ENCODE data around the gene VIM. TPM values are rescaled to one million over a fixed set of nuclear protein-coding genes. Genes with fewer than 3 reads are reported as not detected.

Gene VIM
- total RNA-seq, 1 donor from 2014 or later: 115 TPM

- no peak overlapping the region for H3K4me3 ChIP-seq (ENCODE audit: low read depth, low read length)
- no peaks in the 10 kb centered on the region for H3K36me3 ChIP-seq (ENCODE audit: control insufficient read depth, insufficient read depth, low read length)
- DNase-seq (ENCODE audit: low read depth) (no peak), FAIRE-seq (no peak)
- no peaks in the 10 kb centered on the region for H3K27me3 ChIP-seq (ENCODE audit: control insufficient read depth, insufficient read depth, low read length)
- TF ChIP-seq CTCF (IDR thresholded peaks at IDR 0.05; ENCODE audit: insufficient read depth, low read length, severe bottlenecking): no peak
These were observed 28.7 kb upstream of the VIM start for GRCh38 chr10:17199351-17199804.

- TF ChIP-seq CTCF (IDR thresholded peaks at IDR 0.05; ENCODE audit: insufficient read depth, low read length, severe bottlenecking): no peak
- Histone ChIP-seq H3K27me3 (ENCODE audit: control insufficient read depth, insufficient read depth, low read length) (no peaks in the 10 kb centered on the region), H3K4me3 (ENCODE audit: low read depth, low read length) (peak overlapping the region; percentile 79), H3K36me3 (ENCODE audit: control insufficient read depth, insufficient read depth, low read length) (no peaks in the 10 kb centered on the region)
- FAIRE-seq: no peak
- no peak for DNase-seq (ENCODE audit: low read depth)
These were observed 27.8 kb upstream of the VIM start for GRCh38 chr10:17200001-17200911.

GRCh38 chr10:17200912-17201793 is 26.9 kb upstream of the VIM start, which contains the start of gene TRDMT1:
Gene TRDMT1, minus strand, starts transcription at chr10:17201672. Its CDS starts 38 bp downstream, at chr10:17201634.
- TF ChIP-seq CTCF (IDR thresholded peaks at IDR 0.05; ENCODE audit: insufficient read depth, low read length, severe bottlenecking): no peak
- no peaks in the 10 kb centered on the region for H3K27me3 ChIP-seq (ENCODE audit: control insufficient read depth, insufficient read depth, low read length)
- FAIRE-seq (no peak), DNase-seq (ENCODE audit: low read depth) (peak; percentile 56)
- H3K4me3 ChIP-seq (ENCODE audit: low read depth, low read length): peak within 1 kb of the TSS; percentile 79
- no peaks in the 10 kb centered on the region for H3K36me3 ChIP-seq (ENCODE audit: control insufficient read depth, insufficient read depth, low read length)

GRCh38 chr10:17201794-17202116 is 26.3 kb upstream of the VIM start:
- H3K27me3 ChIP-seq (ENCODE audit: control insufficient read depth, insufficient read depth, low read length): no peaks in the 10 kb centered on the region
- FAIRE-seq (no peak), DNase-seq (ENCODE audit: low read depth) (no peak)
- H3K36me3 ChIP-seq (ENCODE audit: control insufficient read depth, insufficient read depth, low read length): no peaks in the 10 kb centered on the region
- no peak for TF ChIP-seq CTCF (IDR thresholded peaks at IDR 0.05; ENCODE audit: insufficient read depth, low read length, severe bottlenecking)
- no peak overlapping the region for H3K4me3 ChIP-seq (ENCODE audit: low read depth, low read length)

- Histone ChIP-seq H3K36me3 (ENCODE audit: control insufficient read depth, insufficient read depth, low read length) (no peaks in the 10 kb centered on the region), H3K4me3 (ENCODE audit: low read depth, low read length) (no peak overlapping the region), H3K27me3 (ENCODE audit: control insufficient read depth, insufficient read depth, low read length) (no peaks in the 10 kb centered on the region)
- no peak for FAIRE-seq
- TF ChIP-seq CTCF (IDR thresholded peaks at IDR 0.05; ENCODE audit: insufficient read depth, low read length, severe bottlenecking): no peak
- no peak for DNase-seq (ENCODE audit: low read depth)
These were observed 25.5 kb upstream of the VIM start for GRCh38 chr10:17202506-17202905.
